Skin of body (tissue), 2 donors: ENCODE data around the gene ADAMTSL2. TPM values are rescaled to one million over a fixed set of nuclear protein-coding genes. Genes with fewer than 3 reads are reported as not detected.

Experiments used
- DNase-seq: peaks from one replicate; lab custom pipeline; 2025; lab: John Stamatoyannopoulos, UW
- total RNA-seq: library from RNA; depleted of rRNA; stranded (reverse); fragments of >200 nt; gene quantifications from one replicate; pipeline ENCODE4 v1.2.3, GENCODE V29; 2014

The ADAMTSL2 gene
- total RNA-seq, 1 donor from 2014 or later, result 1.5 TPM

DNA sequence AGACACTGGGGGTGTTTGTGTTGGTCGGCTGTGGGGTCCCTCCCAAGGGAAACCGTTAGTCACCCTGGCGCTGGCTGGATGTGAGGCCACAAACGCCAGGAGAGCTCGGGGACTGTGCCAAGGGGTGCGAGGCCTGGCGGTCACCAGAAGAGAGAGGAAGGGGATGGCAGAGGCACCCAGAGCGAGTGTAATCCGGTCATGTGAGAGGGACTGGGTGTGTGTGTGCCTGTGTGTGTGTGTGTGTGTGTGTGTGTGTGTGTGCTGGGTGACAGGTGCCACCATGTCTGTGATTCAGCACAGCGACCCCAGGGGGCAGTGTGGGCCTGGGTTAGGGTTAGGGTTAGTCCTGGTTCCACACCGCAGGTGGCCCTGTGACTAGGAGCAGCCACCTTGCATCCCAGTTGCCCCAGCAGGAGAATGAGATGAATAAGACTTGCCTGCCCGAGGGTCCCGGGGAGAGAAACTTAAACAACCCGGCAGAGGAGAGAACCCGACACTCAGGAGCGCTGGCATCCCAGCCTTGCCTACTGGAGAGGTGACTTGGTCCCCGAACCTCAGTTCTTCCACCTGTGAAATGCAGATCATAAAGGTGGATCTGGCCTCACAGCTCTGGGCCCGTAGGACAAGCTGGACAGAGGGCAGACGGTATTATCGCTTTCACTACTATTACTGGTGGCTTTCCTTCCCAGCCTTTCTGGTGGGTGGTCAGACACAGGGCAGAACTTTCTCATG, 1.4 kb upstream of the ADAMTSL2 start:
- DNase-seq, result no peak

DNA sequence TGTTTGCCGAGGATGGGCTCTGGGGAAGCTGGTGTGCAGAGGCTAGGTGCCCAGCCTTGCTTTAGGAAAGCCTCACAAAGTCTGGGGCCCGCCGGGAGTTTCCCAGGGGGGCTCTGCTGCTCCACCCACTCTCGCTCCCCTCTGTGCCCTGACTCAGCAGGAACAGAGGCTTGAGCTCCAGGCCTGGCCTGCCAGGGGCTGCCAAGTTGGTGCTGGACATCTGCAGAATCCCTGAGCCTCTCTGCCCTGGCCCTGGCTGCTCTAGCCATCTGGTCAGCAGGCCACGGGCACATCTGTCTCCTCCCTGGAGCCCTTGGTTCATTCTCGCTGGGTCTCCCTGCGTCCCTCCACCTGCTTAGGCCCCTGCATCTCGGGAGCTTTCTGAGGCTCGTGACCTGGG, 647 bp upstream of the ADAMTSL2 start:
- no peak for DNase-seq

DNA sequence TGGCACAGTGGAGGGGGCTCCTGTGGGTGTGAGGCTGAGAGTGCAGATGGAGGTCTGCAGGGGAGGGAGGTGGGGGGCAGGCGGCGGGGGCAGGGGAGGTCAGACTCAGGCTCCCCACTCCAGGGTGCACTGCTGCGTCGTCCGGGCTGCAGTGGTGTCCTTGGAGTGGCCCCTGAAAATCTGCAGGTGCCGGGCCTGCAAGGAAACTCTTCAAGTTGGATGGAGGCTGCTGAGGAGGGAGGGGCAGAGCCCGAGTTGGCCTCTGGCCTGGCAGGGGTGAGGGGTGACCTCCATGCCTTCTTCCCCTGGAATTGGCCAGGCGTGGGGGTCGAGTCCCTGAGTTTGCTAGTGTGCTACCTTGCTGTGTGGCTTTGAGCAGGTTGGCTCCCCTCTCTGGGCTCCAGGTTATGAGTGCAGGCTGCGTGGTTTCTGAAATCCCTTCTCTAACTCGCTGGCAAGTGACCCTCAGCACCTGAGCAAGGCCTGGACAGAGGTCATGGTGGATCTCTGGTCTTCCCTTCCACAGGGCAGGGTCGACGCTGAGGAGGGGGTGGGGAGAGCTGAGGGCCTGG, 888 bp downstream of the ADAMTSL2 start:
- no peak for DNase-seq

DNA sequence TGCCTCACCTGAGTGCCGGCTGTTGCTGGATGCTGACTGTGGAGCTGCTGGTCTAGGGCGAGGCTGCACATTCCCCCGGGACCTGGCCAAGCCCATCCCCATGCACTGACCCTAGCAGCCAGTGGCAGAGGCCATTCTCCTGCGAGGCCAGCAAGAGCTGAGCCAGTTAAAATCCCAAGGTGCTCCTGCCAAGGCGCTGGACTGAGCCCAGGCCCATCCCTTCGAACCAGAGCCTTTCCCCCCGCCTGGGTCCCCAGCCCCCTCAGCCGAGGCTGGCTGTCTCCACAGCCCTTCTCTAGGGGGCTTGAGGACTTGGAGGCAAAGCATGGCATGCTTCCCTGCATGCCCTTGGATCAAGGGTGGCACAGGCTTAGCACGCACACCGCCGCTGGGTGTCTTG, 1.6 kb downstream of the ADAMTSL2 start:
- no peak for DNase-seq

DNA sequence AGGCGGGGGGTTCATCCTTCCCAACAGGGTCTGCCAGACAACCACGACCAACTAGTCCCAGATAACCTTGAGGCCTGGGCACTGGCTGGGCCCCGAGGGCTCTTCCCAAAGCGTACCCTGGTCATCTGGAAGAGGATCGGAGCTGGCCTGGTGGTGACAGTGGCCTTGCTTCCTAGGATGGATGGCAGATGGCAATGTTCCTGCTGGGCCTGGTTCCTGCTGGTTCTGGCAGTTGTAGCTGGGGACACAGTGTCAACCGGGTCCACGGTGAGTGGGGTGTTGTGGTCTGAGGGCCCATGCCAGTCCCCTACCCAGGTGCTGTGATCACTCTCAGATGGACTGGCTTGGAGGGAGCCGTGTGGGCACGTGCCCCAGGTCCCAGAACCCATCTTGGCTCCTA, 2.0 kb downstream of the ADAMTSL2 start:
- no peak for DNase-seq

DNA sequence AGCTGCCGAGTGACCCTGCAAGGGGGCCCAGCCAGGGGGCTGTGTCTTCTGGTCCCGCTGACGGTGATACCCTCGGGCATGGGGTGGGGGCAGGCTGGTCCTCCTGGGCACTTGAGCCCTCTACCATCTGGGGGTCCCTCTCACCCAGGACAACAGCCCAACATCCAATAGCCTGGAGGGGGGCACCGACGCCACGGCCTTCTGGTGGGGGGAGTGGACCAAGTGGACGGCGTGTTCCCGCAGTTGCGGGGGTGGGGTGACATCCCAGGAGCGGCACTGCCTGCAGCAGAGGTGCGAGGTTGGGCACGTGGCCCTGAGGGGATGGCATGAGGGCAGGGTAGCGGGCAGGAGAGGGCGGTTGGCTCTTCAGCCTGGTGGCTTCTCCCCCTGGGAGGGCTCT, 2.8 kb downstream of the ADAMTSL2 start:
- DNase-seq, result no peak

DNA sequence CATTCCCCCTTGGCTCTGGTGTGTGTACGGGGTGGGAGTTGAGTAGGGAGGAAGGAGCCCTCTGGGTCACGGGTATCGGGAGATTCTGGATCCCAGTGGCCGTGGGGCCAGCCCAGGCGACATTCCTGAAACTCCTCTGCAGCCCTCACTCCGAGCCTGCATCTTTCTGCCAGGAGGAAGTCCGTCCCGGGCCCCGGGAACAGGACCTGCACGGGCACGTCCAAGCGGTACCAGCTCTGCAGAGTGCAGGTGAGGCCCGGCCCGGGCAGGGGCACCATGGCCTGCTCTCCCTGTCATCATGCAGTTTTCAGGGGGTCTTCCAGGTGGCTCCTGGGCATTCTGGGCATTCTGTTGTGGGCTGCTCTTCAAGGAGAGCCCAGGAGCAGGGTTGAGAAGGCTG, 3.7 kb downstream of the ADAMTSL2 start:
- DNase-seq, result no peak

DNA sequence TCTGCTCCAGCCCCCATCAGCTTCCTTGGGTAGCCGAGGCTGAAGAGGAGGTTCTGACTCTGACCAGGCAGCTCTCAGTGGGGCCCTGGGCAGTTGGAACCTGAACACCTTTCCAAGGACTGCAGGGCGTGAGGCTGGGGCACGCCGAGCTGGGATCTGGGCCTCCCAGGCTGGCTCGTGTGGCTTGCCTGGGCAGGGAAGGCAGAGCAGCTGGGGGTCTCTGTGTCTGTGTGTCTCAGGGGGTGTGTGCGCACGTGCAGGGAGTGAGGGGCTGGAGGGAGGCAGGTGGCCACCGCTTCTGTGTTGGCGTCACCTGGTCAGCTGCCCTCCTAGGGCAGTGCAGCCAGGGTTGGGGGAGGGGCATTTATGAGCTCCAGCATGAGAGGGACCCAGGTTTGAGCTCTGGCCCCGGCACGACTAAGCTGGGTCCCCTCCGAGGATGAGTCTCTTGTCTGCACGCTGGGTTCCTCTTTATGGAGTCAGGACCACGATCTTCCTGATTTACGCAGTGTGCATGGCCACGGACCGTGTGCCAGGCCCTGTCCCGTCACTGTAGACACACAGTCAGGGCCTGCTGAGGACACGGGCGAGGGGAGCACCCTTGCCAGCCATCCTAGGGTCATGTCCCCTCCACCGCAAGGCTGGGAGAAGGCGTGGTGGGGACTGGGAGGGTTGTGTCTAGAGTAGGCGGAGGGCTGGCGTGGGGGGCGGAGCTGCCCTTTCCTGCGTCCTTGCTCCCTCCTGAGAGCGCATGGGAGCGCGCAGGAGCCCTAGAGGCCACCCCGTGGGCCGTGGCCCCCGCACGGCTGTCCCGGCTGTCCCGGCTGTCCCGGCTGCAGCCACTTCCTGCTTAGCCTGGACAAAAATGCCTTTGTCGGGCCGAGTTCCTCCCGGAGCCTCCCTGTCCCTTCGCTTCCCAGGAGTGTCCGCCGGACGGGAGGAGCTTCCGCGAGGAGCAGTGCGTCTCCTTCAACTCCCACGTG, 4.6 kb downstream of the ADAMTSL2 start:
- no peak for DNase-seq

DNA sequence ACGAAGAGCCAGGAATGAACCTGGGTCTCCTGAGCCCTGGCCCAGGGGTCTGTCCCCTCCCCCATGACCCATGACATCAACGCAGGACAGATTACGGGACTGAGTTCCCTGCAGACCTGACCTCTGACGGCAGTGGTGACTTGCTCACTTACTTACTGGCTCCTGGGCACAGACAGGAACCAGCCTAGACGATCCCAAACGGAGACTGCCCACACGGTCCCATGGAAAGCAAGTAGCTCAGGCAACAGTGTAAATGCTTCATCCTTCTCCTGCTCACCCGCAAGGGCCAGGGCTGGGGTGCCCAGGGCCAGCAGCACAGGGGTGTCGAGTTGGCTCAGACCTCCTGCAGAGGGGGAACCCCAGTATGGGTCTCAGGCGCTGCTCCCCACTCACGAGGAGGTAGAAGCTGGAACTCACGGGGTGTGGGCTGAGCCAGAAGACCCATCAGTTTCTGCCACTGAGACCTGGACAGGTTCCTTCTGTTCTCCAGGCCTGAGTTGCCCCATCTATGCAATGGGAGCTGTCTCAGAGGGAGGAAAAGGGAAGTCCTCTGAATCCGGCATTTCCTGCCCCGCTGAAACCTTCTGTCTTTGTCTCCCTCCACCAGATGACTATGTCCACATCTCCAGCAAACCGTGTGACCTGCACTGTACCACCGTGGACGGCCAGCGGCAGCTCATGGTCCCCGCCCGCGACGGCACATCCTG, 5.6 kb downstream of the ADAMTSL2 start:
- no peak for DNase-seq

DNA sequence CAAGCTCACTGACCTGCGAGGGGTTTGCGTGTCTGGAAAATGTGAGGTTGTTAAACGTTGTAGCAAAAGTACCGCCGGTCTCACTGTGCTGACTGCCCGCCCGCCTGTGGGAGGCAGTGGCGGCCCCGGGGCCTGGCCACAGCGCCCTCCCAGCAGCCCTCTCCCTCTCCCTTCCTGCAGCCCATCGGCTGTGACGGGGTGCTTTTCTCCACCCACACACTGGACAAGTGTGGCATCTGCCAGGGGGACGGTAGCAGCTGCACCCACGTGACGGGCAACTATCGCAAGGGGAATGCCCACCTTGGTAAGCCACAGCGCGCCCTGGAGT, 6.2 kb downstream of the ADAMTSL2 start:
- no peak for DNase-seq

DNA sequence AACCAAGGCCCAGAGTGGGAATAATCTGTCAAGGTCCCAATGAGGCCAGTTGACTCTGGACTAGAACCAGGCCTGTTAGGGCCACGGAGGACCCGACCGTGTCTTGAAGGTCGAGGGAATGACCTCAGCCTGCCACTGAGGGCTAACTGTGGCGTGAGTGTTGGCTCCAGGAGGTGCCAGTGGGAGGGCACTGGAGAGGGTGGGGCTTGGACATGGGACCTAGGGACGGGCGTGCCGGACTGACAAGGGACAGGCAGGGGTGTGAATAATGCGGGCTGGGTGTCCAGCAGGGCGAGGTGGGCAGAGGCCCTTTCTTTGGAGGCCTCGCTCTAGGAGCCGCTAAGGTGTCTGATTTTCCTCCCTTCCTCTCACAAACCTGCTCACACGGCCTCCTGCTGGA, 7.5 kb downstream of the ADAMTSL2 start:
- DNase-seq, result no peak

DNA sequence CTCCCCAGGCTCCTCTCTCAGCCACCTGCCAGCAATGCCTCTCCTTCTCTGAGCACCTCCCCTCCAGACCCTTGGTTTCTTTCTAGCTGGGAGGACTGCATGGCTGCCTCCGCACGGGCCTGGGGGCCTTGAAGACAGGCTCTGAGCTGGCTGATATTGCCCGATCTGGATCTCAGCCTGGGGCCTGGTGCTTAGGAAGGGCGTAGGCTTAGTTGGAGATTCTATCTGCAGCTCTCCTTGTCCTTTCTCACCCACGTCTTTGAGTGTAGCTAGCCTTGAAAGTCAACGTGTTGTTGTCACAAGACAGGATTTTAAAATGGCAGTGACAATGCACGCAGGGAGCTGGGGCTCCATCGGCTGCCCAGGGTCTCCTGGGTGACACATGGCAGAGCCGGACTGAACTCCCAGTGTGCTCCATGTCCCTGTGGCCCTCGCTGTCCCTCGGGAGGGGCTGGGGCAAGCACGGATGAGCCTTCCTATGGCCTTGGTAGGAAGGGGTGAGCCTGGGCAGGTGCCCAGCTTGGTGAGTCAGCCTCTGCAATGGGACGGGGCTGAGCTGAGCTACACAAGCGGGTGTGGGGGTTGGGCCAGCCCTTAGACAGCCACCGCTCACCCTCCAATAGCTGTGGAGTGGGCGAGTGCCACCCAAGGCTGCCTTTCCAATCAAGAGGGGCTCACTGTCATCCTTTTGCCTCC, 9.4 kb downstream of the ADAMTSL2 start:
- no peak for DNase-seq

DNA sequence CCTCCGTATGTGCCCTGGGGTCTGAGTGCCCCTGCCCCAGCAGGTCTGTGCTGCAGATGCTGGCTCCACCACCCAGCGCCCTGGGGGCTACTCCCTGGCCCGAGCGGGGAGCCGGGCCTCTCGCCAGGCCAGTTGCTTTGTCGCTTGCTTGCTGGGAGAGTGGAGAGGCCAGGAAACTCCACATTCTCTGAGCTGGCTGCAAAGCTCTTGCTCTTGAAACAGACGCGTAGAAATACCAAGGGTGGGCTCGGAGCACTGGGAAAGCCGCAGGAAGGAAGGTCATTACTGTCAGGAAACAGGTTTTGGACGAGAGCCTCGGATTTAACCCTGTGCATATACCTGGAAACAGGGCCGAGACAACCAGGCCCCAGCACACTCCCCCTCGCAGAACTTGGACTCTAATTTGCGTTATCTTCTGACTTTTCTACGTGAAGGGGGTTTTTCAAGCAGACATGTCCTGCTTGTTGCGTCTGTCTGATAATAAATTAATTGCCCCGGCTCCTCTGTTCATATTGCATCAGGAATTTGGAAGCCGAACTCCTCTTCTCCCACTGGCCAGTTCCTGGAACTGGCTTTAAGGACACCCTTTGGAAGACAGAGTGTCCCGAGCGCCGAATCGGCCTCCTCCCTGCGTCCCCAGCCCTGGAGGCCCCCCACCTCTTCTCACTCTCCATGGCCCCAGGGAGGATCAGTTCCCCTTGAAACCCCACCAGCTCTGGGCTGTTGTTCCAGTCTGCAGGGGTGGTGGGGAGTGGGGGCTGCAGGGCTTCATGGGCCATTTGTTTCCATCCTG, 11.2 kb downstream of the ADAMTSL2 start:
- no peak for DNase-seq

DNA sequence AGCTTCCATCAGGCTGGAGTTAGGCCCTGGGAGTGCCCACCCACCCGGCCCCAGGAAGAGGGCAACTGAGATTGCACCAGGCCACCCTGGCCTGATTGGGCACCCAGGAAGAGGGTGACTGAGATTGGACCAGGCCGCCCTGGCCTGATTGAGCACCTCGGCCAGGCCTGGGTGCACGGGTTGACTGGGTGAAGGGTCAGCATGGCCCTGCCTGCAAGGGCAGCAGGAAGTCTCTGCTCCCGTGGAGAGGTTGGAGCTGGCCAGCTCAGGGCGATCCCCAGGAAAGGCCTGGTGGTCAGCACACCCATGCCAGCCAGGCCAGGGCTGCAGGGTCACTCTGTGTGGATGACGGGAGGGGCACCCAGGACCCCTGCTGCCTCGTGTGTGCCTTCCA, 11.8 kb downstream of the ADAMTSL2 start:
- no peak for DNase-seq

DNA sequence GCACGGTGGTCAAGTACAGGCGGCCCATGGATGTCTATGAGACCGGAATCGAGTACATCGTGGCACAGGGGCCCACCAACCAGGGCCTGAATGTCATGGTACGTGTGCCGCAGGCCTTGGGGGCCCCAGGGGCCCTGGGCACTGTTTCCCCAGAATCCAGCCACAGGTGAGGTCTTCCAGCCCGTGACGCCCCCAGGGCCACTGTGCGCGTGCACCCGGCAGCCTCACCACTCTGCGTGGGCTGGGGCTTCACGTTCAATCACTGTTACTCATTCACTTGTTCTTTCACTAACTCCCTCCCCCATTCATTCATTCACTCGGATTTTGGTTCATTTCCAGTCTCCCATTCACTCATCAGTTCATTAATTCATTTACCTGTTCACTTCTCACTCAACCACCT, 12.6 kb downstream of the ADAMTSL2 start:
- no peak for DNase-seq

DNA sequence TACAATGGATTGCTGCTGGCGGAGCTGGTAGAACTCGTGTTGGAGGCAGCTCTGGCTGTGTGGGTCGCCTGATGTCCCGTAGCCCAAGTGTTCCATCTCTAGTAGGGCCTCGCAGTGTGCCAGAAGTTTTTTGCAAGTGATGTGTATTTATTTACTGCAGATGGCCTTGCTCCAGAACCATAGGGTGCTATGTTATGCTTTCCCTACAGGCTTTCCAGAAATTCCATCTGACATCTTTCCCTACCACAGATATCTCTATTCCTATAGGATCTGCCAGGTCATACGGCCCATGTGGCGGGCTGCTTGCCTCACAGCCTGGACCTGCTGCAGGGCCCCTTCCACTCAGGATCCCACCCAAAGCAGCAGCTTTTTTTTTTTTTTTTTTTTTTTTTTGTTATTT, 16.9 kb downstream of the ADAMTSL2 start:
- DNase-seq, result peak; percentile 61

DNA sequence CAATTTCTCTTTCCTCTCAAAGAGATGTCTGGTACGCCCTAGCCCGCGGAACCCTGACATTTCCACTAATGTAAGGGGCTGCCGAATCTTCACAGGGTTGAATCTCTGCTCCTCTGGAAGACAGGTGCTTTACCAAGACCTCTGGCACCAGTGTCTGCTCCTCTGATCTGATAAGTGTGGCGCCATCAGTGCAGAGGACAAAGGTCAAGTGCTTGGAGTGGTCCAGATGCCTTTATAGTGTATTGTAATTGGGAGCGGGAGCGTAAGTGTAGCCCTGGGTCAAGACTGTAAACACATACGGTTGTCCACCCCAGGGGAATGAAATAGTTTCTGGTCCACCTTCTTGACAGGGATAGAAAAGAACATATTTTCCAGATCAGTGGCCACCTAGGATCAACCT, 17.7 kb downstream of the ADAMTSL2 start:
- no peak for DNase-seq

DNA sequence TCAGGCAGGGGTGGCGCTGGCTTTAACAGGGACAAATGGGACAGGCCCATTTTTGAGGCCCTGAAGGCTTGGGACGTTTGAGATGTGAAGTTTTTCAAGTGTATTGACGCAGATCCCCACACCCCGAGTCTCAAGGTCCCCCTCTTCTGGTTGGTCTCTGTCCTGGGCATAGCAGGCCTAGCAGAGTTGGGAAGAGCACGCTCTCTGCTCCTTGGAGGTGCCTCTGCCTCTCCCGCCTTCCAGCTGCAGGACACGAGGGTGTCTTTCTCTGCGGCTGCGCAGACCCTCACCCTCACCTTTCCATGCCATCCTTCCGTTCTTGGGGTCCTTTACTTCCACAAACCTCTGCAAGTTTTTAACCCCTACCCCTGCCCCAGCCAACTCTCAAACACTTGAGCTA, 18.6 kb downstream of the ADAMTSL2 start:
- DNase-seq, result no peak

DNA sequence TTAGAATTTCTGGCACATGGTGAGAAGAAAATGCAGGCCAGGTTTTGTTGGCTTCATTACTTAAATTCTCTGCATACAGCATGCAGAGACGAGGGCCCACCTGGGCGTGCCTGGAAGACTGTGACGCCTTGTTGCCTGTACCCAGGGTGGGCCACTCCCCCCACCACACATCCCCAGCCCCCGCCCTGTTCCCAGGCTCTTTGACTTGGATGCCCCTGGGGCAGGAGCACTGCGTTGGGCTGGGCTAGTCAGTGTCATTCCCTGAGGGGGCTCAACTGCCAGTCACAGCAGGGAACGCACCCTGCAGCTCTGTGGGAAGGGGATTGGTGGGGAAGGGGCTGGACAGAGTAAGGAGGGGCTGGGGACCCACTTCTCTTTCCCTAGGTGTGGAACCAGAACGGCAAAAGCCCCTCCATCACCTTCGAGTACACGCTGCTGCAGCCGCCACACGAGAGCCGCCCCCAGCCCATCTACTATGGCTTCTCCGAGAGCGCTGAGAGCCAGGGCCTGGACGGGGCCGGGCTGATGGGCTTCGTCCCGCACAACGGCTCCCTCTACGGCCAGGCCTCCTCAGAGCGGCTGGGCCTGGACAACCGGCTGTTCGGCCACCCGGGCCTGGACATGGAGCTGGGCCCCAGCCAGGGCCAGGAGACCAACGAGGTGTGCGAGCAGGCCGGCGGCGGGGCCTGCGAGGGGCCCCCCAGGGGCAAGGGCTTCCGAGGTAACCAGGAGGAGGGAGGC, 19.6 kb downstream of the ADAMTSL2 start:
- no peak for DNase-seq

DNA sequence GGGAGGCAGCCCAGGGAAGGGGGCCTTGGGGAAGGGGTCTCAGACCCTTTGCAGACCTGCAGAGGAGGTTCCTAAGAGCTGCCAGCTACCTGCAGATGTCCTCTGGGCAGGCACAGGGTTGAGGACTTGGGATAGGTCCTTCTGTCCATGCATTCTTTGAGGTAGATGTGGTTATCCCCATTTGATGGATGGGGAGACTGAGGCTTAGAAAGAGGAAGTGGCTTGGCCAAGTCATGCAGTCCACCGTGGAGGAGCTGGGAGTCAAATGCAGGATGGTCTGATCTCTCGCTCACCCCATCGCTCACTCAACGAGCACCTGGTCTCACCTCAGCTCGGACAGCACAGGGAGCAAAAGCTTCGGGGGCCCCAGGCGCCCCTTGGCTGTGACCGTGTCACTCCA, 20.2 kb downstream of the ADAMTSL2 start:
- DNase-seq, result no peak
